Tibial nerve (tissue), 4 donors: ENCODE results near the gene PLEKHB2. TPM values are rescaled to one million over a fixed set of nuclear protein-coding genes. Genes with fewer than 3 reads are reported as not detected.
"Not testable (repeated sequence)": the region's sequence is repeated elsewhere in the genome, so short reads cannot be mapped to it uniquely, and the experiment has no call there.

ENCODE experiments used
- DNase-seq, 2 donors: peaks; one replicate each; pipeline ENCODE4 v3.0.0-alpha.2; 2019; ENCODE audit warnings: low spot score in 2 of 2
- H3K27ac ChIP-seq, 4 donors: fragments of 200-600 bp; sonication (generic) in 3 of 4; one replicate each; pipeline ENCODE4 v1.5.1; 2017 to 2019; ENCODE audit warnings: mild to moderate bottlenecking in 1 of 4
- H3K27me3 ChIP-seq, 2 donors: fragments of 200-600 bp; sonication (generic) in 1 of 2; one replicate each; pipeline versions ENCODE4 v1.5.1 to v1.6.0; 2017 to 2019
- H3K36me3 ChIP-seq, 3 donors: fragments of 200-600 bp; sonication (generic); one replicate each; pipeline ENCODE4 v1.5.1; 2018 to 2019
- H3K4me1 ChIP-seq, 4 donors: fragments of 200-600 bp; sonication (generic) in 3 of 4; one replicate each; pipeline ENCODE4 v1.5.1; 2017 to 2019
- H3K4me3 ChIP-seq, 4 donors: fragments of 200-600 bp; sonication (generic) in 3 of 4; one replicate each; pipeline ENCODE4 v1.5.1; 2017 to 2019; ENCODE audit warnings: mild to moderate bottlenecking in 1 of 4, moderate library complexity in 1 of 4
- H3K9me3 ChIP-seq, 4 donors: fragments of 200-600 bp; sonication (generic) in 3 of 4; one replicate each; pipeline ENCODE4 v1.5.1; 2017 to 2019
- CTCF ChIP-seq, 5 experiments: fragments of 200-600 bp in 3 of 5; fragments of 450-650 bp in 2 of 5; sonication (generic) in 3 of 5; IDR thresholded peaks; one replicate each; pipeline ENCODE4 v1.5.1; 2016 to 2019; ENCODE audit warnings: antibody characterized with exemption in 5 of 5, mild to moderate bottlenecking in 3 of 5, moderate library complexity in 2 of 5
- EP300 ChIP-seq, 2 donors: sonication (generic); formaldehyde crosslinking; IDR thresholded peaks; one replicate each; pipeline ENCODE4 v1.6.1; 2017; ENCODE audit warnings: antibody characterized with exemption in 2 of 2, mild to moderate bottlenecking in 1 of 2
- POLR2A ChIP-seq, 2 donors: fragments of 450-650 bp; IDR thresholded peaks; one replicate each; pipeline ENCODE4 v1.6.1; 2017; ENCODE audit warnings: antibody characterized with exemption in 2 of 2, mild to moderate bottlenecking in 2 of 2, moderate library complexity in 2 of 2
- WGBS, 2 donors: methylation state at CpG; one replicate each; pipeline ENCODE4 v1.1.5; 2018; 5-methylcytosine and 5-hydroxymethylcytosine counted together
- total RNA-seq, 4 donors: library from RNA; depleted of rRNA; stranded (reverse); fragments of >200 nt; gene quantifications; one replicate each; pipeline ENCODE4 v1.1.0, GENCODE V29; 2016

The PLEKHB2 gene
- total RNA-seq, 4 donors from 2014 or later: 57.9 to 77.9 (median 72.7) TPM

GRCh38 chr2:131076707-131077106 is 28.4 kb upstream of the PLEKHB2 start:
- TF ChIP-seq CTCF (IDR thresholded peaks at IDR 0.05) (no peak), EP300 (IDR thresholded peaks at IDR 0.05) (no peak), POLR2A (IDR thresholded peaks at IDR 0.05) (no peak)
- DNase-seq: no peak
- H3K27me3 ChIP-seq: no peaks in the 10 kb centered on the region
- WGBS, 2 donors: 75 to 80% methylated on average over 5 of the region's 5 CpGs
- peak overlapping the region in 2 of 4 donors; percentile 50 to 71 for H3K27ac ChIP-seq
- no peaks in the 10 kb centered on the region for H3K9me3 ChIP-seq
- H3K36me3 ChIP-seq: peaks cover 0 to 82% (median 3%) of the 10 kb centered on the region in 3 donors
- peaks cover 0 to 48% (median 14%) of the 10 kb centered on the region in 4 donors for H3K4me1 ChIP-seq
- H3K4me3 ChIP-seq: no peak overlapping the region

- peaks cover 0 to 54% (median 14%) of the 10 kb centered on the region in 4 donors for H3K4me1 ChIP-seq
- TF ChIP-seq CTCF (IDR thresholded peaks at IDR 0.05) (no peak), POLR2A (IDR thresholded peaks at IDR 0.05) (no peak)
- H3K27me3 ChIP-seq: no peaks in the 10 kb centered on the region
- H3K27ac ChIP-seq: peak overlapping the region in 2 of 4 donors; percentile 50 to 71
- H3K36me3 ChIP-seq: peaks cover 0 to 82% (median 3%) of the 10 kb centered on the region in 3 donors
- no peaks in the 10 kb centered on the region for H3K9me3 ChIP-seq
- 33 to 54% methylated on average over 11 of the region's 11 CpGs for WGBS, 2 donors
- no peak overlapping the region for H3K4me3 ChIP-seq
- DNase-seq: no peak
Measured at GRCh38 chr2:131077182-131077846, 27.8 kb upstream of the PLEKHB2 start.

GRCh38 chr2:131077966-131078365 is 27.2 kb upstream of the PLEKHB2 start:
- DNase-seq: no peak
- WGBS, 2 donors: 77 to 81% methylated on average over 3 of the region's 3 CpGs
- Histone ChIP-seq H3K27me3 (no peaks in the 10 kb centered on the region), H3K9me3 (no peaks in the 10 kb centered on the region), H3K4me1 (peaks cover 0 to 55% (median 14%) of the 10 kb centered on the region in 4 donors), H3K27ac (peak overlapping the region in 1 of 4 donors; percentile 71), H3K36me3 (peaks cover 0 to 78% (median 3%) of the 10 kb centered on the region in 3 donors), H3K4me3 (no peak overlapping the region)
- TF ChIP-seq POLR2A (IDR thresholded peaks at IDR 0.05) (no peak), EP300 (IDR thresholded peaks at IDR 0.05) (no peak), CTCF (IDR thresholded peaks at IDR 0.05) (no peak)

- not testable (repeated sequence) for H3K27me3 ChIP-seq, DNase-seq, H3K27ac ChIP-seq, H3K9me3 ChIP-seq, H3K4me3 ChIP-seq
- 83 to 91% methylated on average over 6 of the region's 6 CpGs for whole genome bisulfite sequencing, 2 donors
- H3K4me1 ChIP-seq: peaks cover 0 to 54% (median 12%) of the 10 kb centered on the region in 4 donors
- peaks cover 0 to 62% (median 0%) of the 10 kb centered on the region in 3 donors for H3K36me3 ChIP-seq
Measured at GRCh38 chr2:131079931-131080330, 25.2 kb upstream of the PLEKHB2 start.

GRCh38 chr2:131081190-131081589 is 23.9 kb upstream of the PLEKHB2 start:
- TF ChIP-seq POLR2A (IDR thresholded peaks at IDR 0.05) (no peak), CTCF (IDR thresholded peaks at IDR 0.05) (no peak), EP300 (IDR thresholded peaks at IDR 0.05) (no peak)
- peaks cover 0 to 59% (median 4%) of the 10 kb centered on the region in 3 donors for H3K36me3 ChIP-seq
- H3K27ac ChIP-seq: no peak overlapping the region
- no peaks in the 10 kb centered on the region for H3K27me3 ChIP-seq
- DNase-seq: no peak
- 87 to 95% methylated on average over 4 of the region's 4 CpGs for WGBS, 2 donors
- no peaks in the 10 kb centered on the region for H3K9me3 ChIP-seq
- H3K4me1 ChIP-seq: peaks cover 0 to 54% (median 12%) of the 10 kb centered on the region in 4 donors
- no peak overlapping the region for H3K4me3 ChIP-seq
